ENCODE results near the gene PP2D1.
"Not testable (repeated sequence)": the region's sequence is repeated elsewhere in the genome, so short reads cannot be mapped to it uniquely, and the experiment has no call there.

Gene PP2D1

GRCh38 chr3:20039765-20040547, 27.9 kb upstream of the PP2D1 start, which contains the start of gene KAT2B:
TSS of gene KAT2B (plus strand) at chr3:20040446. CDS start at chr3:20040478, 32 bp downstream.
- DNase-seq = peak; percentile 4

GRCh38 chr3:20039466-20039764, 27.4 kb upstream of the PP2D1 start:
- no peak for DNase-seq

- DNase-seq = no peak
Measured at GRCh38 chr3:20038699-20039465, 26.8 kb upstream of the PP2D1 start.

- DNase-seq = no peak
Measured at GRCh38 chr3:20037255-20037996, 25.4 kb upstream of the PP2D1 start.

GRCh38 chr3:20035019-20035418, 23.0 kb upstream of the PP2D1 start:
- no peak for DNase-seq

GRCh38 chr3:20031939-20032338, 19.9 kb upstream of the PP2D1 start:
- DNase-seq = not testable (repeated sequence)

- no peak for DNase-seq
Measured at GRCh38 chr3:20028905-20029331, 16.9 kb upstream of the PP2D1 start.

- DNase-seq = no peak
Measured at GRCh38 chr3:20027136-20027535, 15.1 kb upstream of the PP2D1 start.

- DNase-seq = no peak
Measured at GRCh38 chr3:20023623-20024405, 11.8 kb upstream of the PP2D1 start.

- DNase-seq = no peak
Measured at GRCh38 chr3:20022954-20023622, 11.0 kb upstream of the PP2D1 start.

- DNase-seq = not testable (repeated sequence)
Measured at GRCh38 chr3:20016076-20016475, 4.0 kb upstream of the PP2D1 start.

- no peak for DNase-seq
Measured at GRCh38 chr3:20015525-20015924, 3.5 kb upstream of the PP2D1 start.

- DNase-seq = no peak
Measured at GRCh38 chr3:20013396-20013795, 1.3 kb upstream of the PP2D1 start.

GRCh38 chr3:20008646-20009045, 3.4 kb downstream of the PP2D1 start:
- DNase-seq = no peak

- DNase-seq = no peak
Measured at GRCh38 chr3:20007960-20008359, 4.1 kb downstream of the PP2D1 start.

GRCh38 chr3:20001932-20002331, 10.1 kb downstream of the PP2D1 start:
- no peak for DNase-seq

- DNase-seq = no peak
Measured at GRCh38 chr3:19997502-19997901, 14.6 kb downstream of the PP2D1 start.

- DNase-seq = no peak
Measured at GRCh38 chr3:19994796-19995195, 17.3 kb downstream of the PP2D1 start.

GRCh38 chr3:19988904-19989303, 23.2 kb downstream of the PP2D1 start:
- DNase-seq = not testable (repeated sequence)

GRCh38 chr3:19972054-19972453, 40.0 kb downstream of the PP2D1 start:
- DNase-seq = no peak

- no peak for DNase-seq
Measured at GRCh38 chr3:19970327-19970726, 41.7 kb downstream of the PP2D1 start.

- DNase-seq = no peak
Measured at GRCh38 chr3:19967812-19968211, 44.3 kb downstream of the PP2D1 start.
